Cardiac fibroblast (primary cell): Measurements from ENCODE around the gene PROM1.

Source experiments
- DNase-seq, 2 donors: peaks; one replicate each; pipeline versions ENCODE4 v3.0.0 to v3.0.0-alpha.2; 2010; ENCODE audit warnings: low read depth in 2 of 2
- H3K4me3 ChIP-seq, 2 donors: replicated peaks in 1 of 2; 1 replicate in 1 of 2; 2 replicates in 1 of 2; pipeline ENCODE4 v1.5.1; 2011; ENCODE audit warnings: low read depth in 2 of 2, low read length in 2 of 2, mild to moderate bottlenecking in 2 of 2, moderate library complexity in 1 of 2
- CTCF ChIP-seq: IDR thresholded peaks from one replicate; pipeline ENCODE4 v1.5.1; 2011; ENCODE audit warnings: low read depth, mild to moderate bottlenecking, low read length, inconsistent platforms

The PROM1 gene

GRCh38 chr4:16031546-16032395 lies 52.1 kb downstream of the PROM1 start:
- no peak overlapping the region for H3K4me3 ChIP-seq
- no peak for TF ChIP-seq CTCF
- DNase-seq, result no peak

DNA sequence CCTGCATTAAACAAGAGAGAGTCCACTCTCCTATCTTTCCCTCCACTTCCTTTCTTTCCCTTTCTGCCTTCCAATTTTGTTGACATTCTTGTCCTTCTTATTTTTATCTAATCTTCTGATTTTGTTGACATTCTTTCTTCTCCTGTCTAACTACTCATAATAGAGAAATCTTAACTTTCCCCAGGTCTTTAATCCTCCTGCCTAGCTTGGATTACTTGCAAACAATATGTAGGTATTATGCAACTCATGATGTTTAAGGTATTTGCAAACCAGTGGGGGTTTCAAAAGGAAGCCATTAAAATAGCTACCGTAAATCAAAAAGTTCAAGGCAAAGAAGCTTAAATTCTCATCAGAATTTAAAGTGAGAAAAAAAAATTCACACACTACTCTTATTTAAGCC lies 53.9 kb downstream of the PROM1 start:
- no peak overlapping the region for H3K4me3 ChIP-seq
- TF ChIP-seq CTCF, result no peak
- DNase-seq, result no peak

DNA sequence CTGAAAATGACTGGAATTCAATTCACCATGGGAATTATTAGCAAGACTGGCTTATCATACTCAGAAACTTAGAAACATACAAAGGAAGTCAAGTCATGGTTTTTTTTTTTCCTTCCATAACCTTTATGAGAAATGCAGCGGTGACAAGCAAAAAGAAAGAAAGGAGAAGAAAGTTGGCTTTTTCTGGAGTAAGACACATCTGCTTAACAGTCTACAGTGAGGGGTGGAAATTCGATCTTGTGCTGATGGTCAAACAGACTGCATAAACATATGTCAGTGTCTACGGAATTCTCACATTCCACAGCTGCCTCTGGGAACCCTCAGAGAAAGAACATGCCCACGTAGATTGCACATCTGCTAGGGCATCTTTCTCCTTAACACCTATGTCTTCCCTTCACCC lies 54.6 kb downstream of the PROM1 start:
- no peak for TF ChIP-seq CTCF
- peak; percentile 54 to 60 for DNase-seq
- H3K4me3 ChIP-seq, result no peak overlapping the region

- peak in 1 of 2 donors; percentile 36 for DNase-seq
- no peak for TF ChIP-seq CTCF
- no peak overlapping the region for H3K4me3 ChIP-seq
Observed at GRCh38 chr4:16027626-16028025, 56.2 kb downstream of the PROM1 start.

DNA sequence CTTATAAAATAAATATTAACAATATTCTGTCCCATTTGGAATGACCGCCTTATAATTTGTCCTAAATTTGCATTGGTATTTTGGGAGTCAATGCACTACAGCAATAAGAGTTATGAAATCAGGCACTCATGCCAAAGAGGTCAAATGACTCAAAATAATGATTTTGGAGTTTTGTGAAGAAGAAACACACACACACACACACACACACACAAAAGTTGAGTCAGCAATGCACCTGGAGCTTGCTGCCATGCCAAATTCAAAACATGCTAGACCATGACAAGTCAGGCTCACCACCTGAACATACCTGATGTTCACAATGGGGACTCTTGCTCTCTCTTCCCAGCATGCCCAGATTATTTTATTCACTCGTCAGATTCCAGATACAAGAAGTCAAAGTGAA lies 56.7 kb downstream of the PROM1 start:
- DNase-seq, result peak in 1 of 2 donors; percentile 46
- H3K4me3 ChIP-seq, result no peak overlapping the region
- no peak for TF ChIP-seq CTCF

DNA sequence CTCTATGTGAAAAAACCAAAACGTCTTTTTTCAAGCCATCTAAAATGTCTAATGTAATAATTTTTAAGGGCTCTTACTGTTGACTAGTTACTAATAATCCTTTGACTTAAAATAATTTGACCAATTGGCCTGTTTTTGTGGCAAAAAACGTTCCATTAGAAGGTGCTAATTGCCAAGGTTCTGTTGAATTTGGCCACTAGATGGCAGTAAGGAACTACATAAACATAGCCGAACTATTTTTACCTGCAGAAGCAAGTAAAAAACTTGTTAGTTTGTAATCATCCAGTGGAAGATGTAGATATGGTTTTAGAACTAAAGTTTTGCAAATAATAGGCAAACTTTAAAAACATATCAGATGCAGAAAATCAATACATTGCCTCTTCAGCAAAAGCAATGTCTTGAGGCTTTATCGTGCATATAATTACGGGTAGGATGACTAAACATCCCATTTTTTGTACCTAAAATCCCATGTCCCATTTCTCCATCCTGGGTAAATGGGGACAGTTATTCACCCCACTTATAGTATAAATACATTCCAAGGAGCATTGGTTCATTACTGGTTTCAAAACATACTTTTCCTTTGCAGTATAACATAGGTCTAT lies 57.6 kb downstream of the PROM1 start:
- TF ChIP-seq CTCF, result peak; percentile 57
- no peak overlapping the region for H3K4me3 ChIP-seq
- DNase-seq, result peak; percentile 75 to 78

- no peak for DNase-seq
- H3K4me3 ChIP-seq, result no peak overlapping the region
- TF ChIP-seq CTCF, result no peak
Observed at GRCh38 chr4:16025268-16025667, 58.6 kb downstream of the PROM1 start.
